ENCODE measurements around the gene ARAP3.

DNA sequence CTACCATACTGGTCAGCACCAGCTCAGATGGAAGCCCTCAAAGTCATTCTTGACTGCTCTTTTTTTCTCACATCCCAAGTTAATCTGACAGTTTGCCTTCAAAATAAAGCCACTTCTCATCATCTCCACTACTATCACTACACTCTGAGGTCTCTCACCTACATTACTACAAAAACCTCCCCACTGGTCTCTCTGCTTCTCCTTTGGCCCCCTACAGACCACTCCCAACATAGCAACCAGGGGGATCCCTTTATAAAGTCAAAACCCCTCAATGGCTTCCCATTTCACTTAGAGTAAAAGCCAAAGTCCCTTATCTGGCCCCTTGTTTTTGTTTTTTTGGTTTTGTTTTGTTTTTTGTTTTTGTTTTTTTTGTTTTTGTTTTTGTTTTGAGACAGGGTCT, 4.6 kb downstream of the ARAP3 start:
- TF ChIP-seq, protein P1, sequence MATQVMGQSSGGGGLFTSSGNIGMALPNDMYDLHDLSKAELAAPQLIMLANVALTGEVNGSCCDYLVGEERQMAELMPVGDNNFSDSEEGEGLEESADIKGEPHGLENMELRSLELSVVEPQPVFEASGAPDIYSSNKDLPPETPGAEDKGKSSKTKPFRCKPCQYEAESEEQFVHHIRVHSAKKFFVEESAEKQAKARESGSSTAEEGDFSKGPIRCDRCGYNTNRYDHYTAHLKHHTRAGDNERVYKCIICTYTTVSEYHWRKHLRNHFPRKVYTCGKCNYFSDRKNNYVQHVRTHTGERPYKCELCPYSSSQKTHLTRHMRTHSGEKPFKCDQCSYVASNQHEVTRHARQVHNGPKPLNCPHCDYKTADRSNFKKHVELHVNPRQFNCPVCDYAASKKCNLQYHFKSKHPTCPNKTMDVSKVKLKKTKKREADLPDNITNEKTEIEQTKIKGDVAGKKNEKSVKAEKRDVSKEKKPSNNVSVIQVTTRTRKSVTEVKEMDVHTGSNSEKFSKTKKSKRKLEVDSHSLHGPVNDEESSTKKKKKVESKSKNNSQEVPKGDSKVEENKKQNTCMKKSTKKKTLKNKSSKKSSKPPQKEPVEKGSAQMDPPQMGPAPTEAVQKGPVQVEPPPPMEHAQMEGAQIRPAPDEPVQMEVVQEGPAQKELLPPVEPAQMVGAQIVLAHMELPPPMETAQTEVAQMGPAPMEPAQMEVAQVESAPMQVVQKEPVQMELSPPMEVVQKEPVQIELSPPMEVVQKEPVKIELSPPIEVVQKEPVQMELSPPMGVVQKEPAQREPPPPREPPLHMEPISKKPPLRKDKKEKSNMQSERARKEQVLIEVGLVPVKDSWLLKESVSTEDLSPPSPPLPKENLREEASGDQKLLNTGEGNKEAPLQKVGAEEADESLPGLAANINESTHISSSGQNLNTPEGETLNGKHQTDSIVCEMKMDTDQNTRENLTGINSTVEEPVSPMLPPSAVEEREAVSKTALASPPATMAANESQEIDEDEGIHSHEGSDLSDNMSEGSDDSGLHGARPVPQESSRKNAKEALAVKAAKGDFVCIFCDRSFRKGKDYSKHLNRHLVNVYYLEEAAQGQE (IDR thresholded peaks at IDR 0.05; ENCODE audit: unreplicated experiment), result no peak
- TF ChIP-seq, protein P2, sequence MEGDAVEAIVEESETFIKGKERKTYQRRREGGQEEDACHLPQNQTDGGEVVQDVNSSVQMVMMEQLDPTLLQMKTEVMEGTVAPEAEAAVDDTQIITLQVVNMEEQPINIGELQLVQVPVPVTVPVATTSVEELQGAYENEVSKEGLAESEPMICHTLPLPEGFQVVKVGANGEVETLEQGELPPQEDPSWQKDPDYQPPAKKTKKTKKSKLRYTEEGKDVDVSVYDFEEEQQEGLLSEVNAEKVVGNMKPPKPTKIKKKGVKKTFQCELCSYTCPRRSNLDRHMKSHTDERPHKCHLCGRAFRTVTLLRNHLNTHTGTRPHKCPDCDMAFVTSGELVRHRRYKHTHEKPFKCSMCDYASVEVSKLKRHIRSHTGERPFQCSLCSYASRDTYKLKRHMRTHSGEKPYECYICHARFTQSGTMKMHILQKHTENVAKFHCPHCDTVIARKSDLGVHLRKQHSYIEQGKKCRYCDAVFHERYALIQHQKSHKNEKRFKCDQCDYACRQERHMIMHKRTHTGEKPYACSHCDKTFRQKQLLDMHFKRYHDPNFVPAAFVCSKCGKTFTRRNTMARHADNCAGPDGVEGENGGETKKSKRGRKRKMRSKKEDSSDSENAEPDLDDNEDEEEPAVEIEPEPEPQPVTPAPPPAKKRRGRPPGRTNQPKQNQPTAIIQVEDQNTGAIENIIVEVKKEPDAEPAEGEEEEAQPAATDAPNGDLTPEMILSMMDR (conservative IDR thresholded peaks at IDR 0.05; ENCODE audit: low read depth in 2 of 2), result peak; percentile 52 to 86
- TF ChIP-seq ZNF114 (CRISPR knock-in tag; IDR thresholded peaks at IDR 0.05) (no peak), NANOG (IDR thresholded peaks at IDR 0.05; ENCODE audit: borderline replicate concordance) (no peak), EZH2 (IDR thresholded peaks at IDR 0.05; ENCODE audit: low read depth, unreplicated experiment) (no peak), POLR2AphosphoS5 (IDR thresholded peaks at IDR 0.05; ENCODE audit: low read depth) (no peak)
